Endothelial cell of umbilical vein (primary cell): ENCODE measurements around the gene DNAJC2. TPM values are rescaled to one million over a fixed set of nuclear protein-coding genes. Genes with fewer than 3 reads are reported as not detected.

Experiments used
- Bru-seq: library from RNA; stranded (reverse); fragments of 400-500 nt; gene quantifications from one replicate; lab custom pipeline; 2021; lab: Mats Ljungman, UMichigan
- BruChase-seq, 2 experiments: library from RNA; stranded (reverse); fragments of 400-500 nt; gene quantifications; one replicate each; lab custom pipeline; 2021; lab: Mats Ljungman, UMichigan
- BruUV-seq: library from RNA; stranded (reverse); fragments of 400-500 nt; replicated peaks from 2 replicates; lab custom pipeline; 2021; lab: Mats Ljungman, UMichigan
- CTCF ChIA-PET: fragments of 300-600, 350-600 bp; sonication (Branson Sonifier 250); formaldehyde crosslinking; loops from one replicate; lab custom pipeline; 2021; ENCODE audit warnings: antibody characterized with exemption, inconsistent platforms; lab: Charles Lee
- POLR2A ChIA-PET: fragments of 300-600, 350-600 bp; sonication (Branson Sonifier 250); formaldehyde crosslinking; loops from one replicate; lab custom pipeline; 2021; ENCODE audit warnings: antibody characterized with exemption, inconsistent platforms; lab: Charles Lee
- DNase-seq: peaks from one replicate; pipeline ENCODE4 v3.0.0-alpha.2; 2011; ENCODE audit warnings: low read depth, low spot score
- FAIRE-seq: peaks from 2 replicates; lab custom pipeline; 2011; peaks lifted over from hg19 to GRCh38; lab: Jason Lieb, UNC
- H2AFZ ChIP-seq: 2 replicates; pipeline ENCODE4 v1.6.0; 2012; ENCODE audit warnings: low read depth, low read length, control low read depth, inconsistent platforms
- H3K27ac ChIP-seq: 2 replicates; pipeline ENCODE4 v1.5.1; 2011; ENCODE audit warnings: low read depth, mild to moderate bottlenecking, control low read depth, low read length, moderate library complexity; ENCODE audit not compliant: insufficient read depth
- H3K27me3 ChIP-seq, 2 experiments: 2 replicates each; pipeline versions ENCODE4 v1.6.0 to v1.6.1; 2011; ENCODE audit warnings: low read length in 2 of 2, mixed read lengths in 1 of 2; ENCODE audit not compliant: control insufficient read depth in 2 of 2, insufficient read depth in 2 of 2
- H3K36me3 ChIP-seq, 2 experiments: 2 replicates in 1 of 2; 3 replicates in 1 of 2; pipeline ENCODE4 v1.5.1; 2011; ENCODE audit warnings: low read length in 2 of 2, mild to moderate bottlenecking in 1 of 2, moderate library complexity in 1 of 2; ENCODE audit not compliant: control insufficient read depth in 2 of 2, insufficient read depth in 2 of 2; ENCODE audit errors: extremely low read depth in 1 of 2
- H3K4me1 ChIP-seq: 3 replicates; pipeline ENCODE4 v1.5.1; 2011; ENCODE audit warnings: mild to moderate bottlenecking, low read length; ENCODE audit not compliant: control insufficient read depth, insufficient read depth; ENCODE audit errors: extremely low read depth
- H3K4me2 ChIP-seq: 2 replicates; pipeline ENCODE4 v1.6.1; 2011; ENCODE audit warnings: low read length, control low read depth, mixed read lengths; ENCODE audit not compliant: insufficient read depth
- H3K4me3 ChIP-seq, 3 experiments: fragments of 200-600 bp in 1 of 3; sonication (generic), shearing (Covaris generic) in 1 of 3; replicated peaks in 1 of 3; 2 replicates each; pipeline ENCODE4 v1.5.1; 2011 to 2016; ENCODE audit warnings: control low read depth in 3 of 3, low read length in 3 of 3, mild to moderate bottlenecking in 2 of 3, inconsistent platforms in 1 of 3, low read depth in 1 of 3, moderate library complexity in 1 of 3; ENCODE audit not compliant: insufficient read depth in 1 of 3
- H3K79me2 ChIP-seq: 2 replicates; pipeline ENCODE4 v1.6.0; 2012; ENCODE audit warnings: low read length, inconsistent platforms; ENCODE audit not compliant: control insufficient read depth, insufficient read depth
- H3K9ac ChIP-seq: replicated peaks from 2 replicates; pipeline ENCODE3; 2011; ENCODE audit warnings: low read length, control low read depth; ENCODE audit not compliant: insufficient read depth; ENCODE audit errors: extremely low read depth
- H3K9me1 ChIP-seq: replicated peaks from 3 replicates; pipeline ENCODE4 v1.6.0; 2011; ENCODE audit warnings: mild to moderate bottlenecking, low read length; ENCODE audit not compliant: control insufficient read depth, insufficient read depth; ENCODE audit errors: extremely low read depth
- H3K9me3 ChIP-seq: replicated peaks from 2 replicates; pipeline ENCODE4 v1.5.1; 2012; ENCODE audit warnings: low read length, inconsistent platforms; ENCODE audit not compliant: control insufficient read depth, insufficient read depth
- H4K20me1 ChIP-seq: replicated peaks from 2 replicates; pipeline ENCODE3; 2011; ENCODE audit warnings: mild to moderate bottlenecking, low read length; ENCODE audit not compliant: control insufficient read depth, insufficient read depth; ENCODE audit errors: extremely low read depth
- JUN ChIP-seq: IDR thresholded peaks from 2 replicates; pipeline ENCODE4 v1.6.1; 2011; ENCODE audit warnings: borderline replicate concordance, low read depth; ENCODE audit not compliant: insufficient read length, insufficient read depth
- MAX ChIP-seq: IDR thresholded peaks from 2 replicates; pipeline ENCODE4 v1.6.1; 2011; ENCODE audit not compliant: insufficient read depth, insufficient read length
- MYC ChIP-seq: IDR thresholded peaks from one replicate; pipeline ENCODE4 v1.6.1; 2011; ENCODE audit warnings: mild to moderate bottlenecking, low read depth, low read length
- POLR2A ChIP-seq: IDR thresholded peaks from 2 replicates; pipeline ENCODE4 v1.6.1; 2012; ENCODE audit warnings: low read depth, mild to moderate bottlenecking, control low read depth, low read length
- POLR2AphosphoS5 ChIP-seq: IDR thresholded peaks from 2 replicates; pipeline ENCODE4 v1.6.1; 2012; ENCODE audit warnings: low read depth, mild to moderate bottlenecking, control low read depth, low read length, moderate library complexity; ENCODE audit not compliant: insufficient read depth
- dilution Hi-C: fragments of 300-500 bp; cut with MboI; formaldehyde crosslinking; loops from one replicate; pipeline ENCODE4 v1.15.0; 2019; ENCODE audit warnings: low sequenced_read_pairs; ENCODE audit not compliant: extremely low pct_ligation_motif_present
- intact Hi-C: fragments of 100-400 bp; cut with micrococcal nuclease; formaldehyde crosslinking; loops from one replicate; pipeline ENCODE4 v1.10.0; 2022
- long read RNA-seq: library from polyadenylated mRNA; stranded (forward); transcript quantifications from one replicate; pipeline ENCODE4 v2.0.0, GENCODE V29; 2021
- polyA minus RNA-seq, 3 experiments: library from RNA; depleted of rRNA, polyadenylated mRNA; stranded (reverse); fragments of >200 nt; gene quantifications; 1 replicate in 1 of 3; 2 replicates in 2 of 3; pipeline ENCODE4 v1.2.3, GENCODE V29; 2011
- polyA plus RNA-seq, 4 experiments: library from polyadenylated mRNA; depleted of rRNA in 3 of 4; stranded (reverse) in 3 of 4; unstranded in 1 of 4; fragments of >200 nt; gene quantifications; 2 replicates each; pipeline versions ENCODE4 v1.2.1 to v1.2.3, GENCODE V29; 2011 to 2012; ENCODE audit warnings: missing spikeins in 1 of 4
- total RNA-seq: library from RNA; stranded (reverse); gene quantifications from 2 replicates; pipeline ENCODE4 v1.2.3, GENCODE V29; 2021

Gene DNAJC2
- total RNA-seq: 33.3 and 36.3 TPM in 2 replicates
- polyA plus RNA-seq: 6.1 and 8.4 TPM in 2 replicates
- polyA plus RNA-seq (2011; cell fraction: cytosol; rRNA removed): 14.1 and 15.1 TPM in 2 replicates
- 65.8 and 89.2 TPM in 2 replicates for polyA plus RNA-seq (2011; cell fraction: nucleus; rRNA removed)
- 23.7 and 34.1 TPM in 2 replicates for polyA plus RNA-seq (2012)
- 3.7 and 5.0 TPM in 2 replicates for polyA minus RNA-seq
- polyA minus RNA-seq (2011; cell fraction: cytosol; rRNA and poly(A)+ RNA removed): 4.9 TPM
- 17.5 and 18.8 TPM in 2 replicates for polyA minus RNA-seq (2011; cell fraction: nucleus; rRNA and poly(A)+ RNA removed)
- Bru-seq, nascent RNA: percentile 86 among the genes with signal in this experiment
- percentile 86 among the genes with signal in this experiment for BruChase-seq, experiment 1, labeled RNA remaining after a 6-hour chase
- percentile 79 among the genes with signal in this experiment for BruChase-seq, experiment 2, labeled RNA remaining after a 2-hour chase
- long read RNA-seq, transcript DNAJC2-203 (17 exons, 2,167 nt): major isoform, 64 of 99 reads
- long read RNA-seq, partial matches to known transcripts: 13 of 99 reads
- long read RNA-seq, other reads (novel, unspliced or antisense): 21 of 99 reads

GRCh38 chr7:103344453-103345149 lies at the start of gene DNAJC2:
TSS of gene DNAJC2 (minus strand) at chr7:103344767. CDS start at chr7:103344622, 145 bp downstream.
- Histone ChIP-seq H3K4me3 (peak within 1 kb of the TSS; percentile 91 to 99 (median 94)), H3K27me3 (no peaks in the 10 kb centered on the region), H3K4me2 (peak within 1 kb of the TSS; percentile 96), H3K9me1 (no peaks in the 10 kb centered on the region), H4K20me1 (no peaks in the 10 kb centered on the region), H3K36me3 (peaks cover 5 to 9% of the 10 kb centered on the region in 2 experiments), H3K9me3 (no peaks in the 10 kb centered on the region), H3K27ac (peak within 1 kb of the TSS; percentile 85), H3K9ac (peak within 1 kb of the TSS; percentile 82), H2AFZ (peak within 1 kb of the TSS; percentile 92), H3K79me2 (peaks cover 76% of the 10 kb centered on the region), H3K4me1 (peaks cover 29% of the 10 kb centered on the region)
- DNase-seq: peak; percentile 86
- TF ChIP-seq POLR2AphosphoS5: peak; percentile 87
- TF ChIP-seq MYC: peak; percentile 94
- TF ChIP-seq POLR2A: peak; percentile 88
- no peak for TF ChIP-seq JUN
- peak; percentile 60 for TF ChIP-seq MAX
- POLR2A ChIA-PET: no interaction called here
- no TSS peak for BruUV-seq
- CTCF ChIA-PET: no interaction called here
- dilution Hi-C loops: no loop called here
- FAIRE-seq: peak; percentile 71
- intact Hi-C loops: loop anchor here (1.0 to 5.0 kb wide), 5 partner anchors 8 to 1668 kb away; partner anchors contain the start of genes ARMC10, FAM185A, FBXL13 and PMPCB
